SK-N-SH treated with all-trans-retinoic acid at 6 μM for 48 hours (cell line): ENCODE measurements around the gene DYNC1I2.

ENCODE experiments used
- CREB5 ChIP-seq: fragments of 250-450 bp; sonication (Bioruptor Pico); IDR thresholded peaks from 2 replicates; pipeline ENCODE4 v1.5.1; 2020; ENCODE audit warnings: low read depth, mild to moderate bottlenecking, moderate library complexity
- CSDC2 ChIP-seq: fragments of 250-450 bp; sonication (Bioruptor Pico); IDR thresholded peaks from 2 replicates; pipeline ENCODE4 v1.5.0; 2020; ENCODE audit warnings: mild to moderate bottlenecking, moderate library complexity
- ESRRG ChIP-seq: fragments of 250-450 bp; sonication (Bioruptor Pico); IDR thresholded peaks from 2 replicates; pipeline ENCODE4 v1.6.1; 2021; ENCODE audit warnings: mild to moderate bottlenecking
- ISL1 ChIP-seq: fragments of 250-450 bp; sonication (Bioruptor Pico); IDR thresholded peaks from 2 replicates; pipeline ENCODE4 v2.1.2; 2022; ENCODE audit warnings: mild to moderate bottlenecking, moderate library complexity
- OSR1 ChIP-seq: fragments of 250-450 bp; sonication (Bioruptor Pico); IDR thresholded peaks from 2 replicates; pipeline ENCODE4 v1.8.0; 2022; ENCODE audit warnings: moderate library complexity, mild to moderate bottlenecking, inconsistent platforms
- PATZ1 ChIP-seq: fragments of 250-450 bp; sonication (Bioruptor Pico); IDR thresholded peaks from 2 replicates; pipeline ENCODE4 v1.8.0; 2020; ENCODE audit warnings: mild to moderate bottlenecking, moderate library complexity, borderline replicate concordance
- POU6F1 ChIP-seq: fragments of 250-450 bp; sonication (Bioruptor Pico); IDR thresholded peaks from 2 replicates; pipeline ENCODE4 v1.8.0; 2021; ENCODE audit warnings: low read depth, mild to moderate bottlenecking, moderate library complexity, borderline replicate concordance
- PPARA ChIP-seq: fragments of 250-450 bp; sonication (Bioruptor Pico); IDR thresholded peaks from 2 replicates; pipeline ENCODE4 v1.5.0; 2020; ENCODE audit warnings: mild to moderate bottlenecking, borderline replicate concordance
- RARB ChIP-seq: fragments of 250-450 bp; sonication (Bioruptor Pico); IDR thresholded peaks from 2 replicates; pipeline ENCODE4 v1.8.0; 2021; ENCODE audit warnings: mild to moderate bottlenecking, moderate library complexity
- TOX ChIP-seq: fragments of 250-450 bp; sonication (Bioruptor Pico); IDR thresholded peaks from 2 replicates; pipeline ENCODE4 v1.8.0; 2021; ENCODE audit warnings: mild to moderate bottlenecking, moderate library complexity, borderline replicate concordance
- ZC3H10 ChIP-seq: fragments of 250-450 bp; sonication (Bioruptor Pico); IDR thresholded peaks from 2 replicates; pipeline ENCODE4 v1.5.1; 2021; ENCODE audit warnings: mild to moderate bottlenecking, moderate library complexity
- ZNF565 ChIP-seq: fragments of 450-650 bp; formaldehyde crosslinking; conservative IDR thresholded peaks from 2 replicates; pipeline ENCODE4 v1.5.0; 2020; ENCODE audit warnings: low read depth, mild to moderate bottlenecking, moderate library complexity

- no peak for TF ChIP-seq CREB5 (CRISPR knock-in tag)
- TF ChIP-seq PPARA (CRISPR knock-in tag) = no peak
- no peak for TF ChIP-seq PATZ1 (CRISPR knock-in tag)
- no peak for TF ChIP-seq TOX (CRISPR knock-in tag)
- TF ChIP-seq CSDC2 = no peak
- no peak for TF ChIP-seq ZC3H10 (CRISPR knock-in tag)
- no peak for TF ChIP-seq ISL1 (CRISPR knock-in tag)
- TF ChIP-seq RARB = no peak
- no peak for TF ChIP-seq POU6F1 (CRISPR knock-in tag)
- TF ChIP-seq ESRRG (CRISPR knock-in tag) = no peak
- TF ChIP-seq OSR1 (CRISPR knock-in tag) = no peak
- no peak for TF ChIP-seq ZNF565 (CRISPR knock-in tag)
These were observed 106.7 kb downstream of the DYNC1I2 start for GRCh38 chr2:171793691-171794678.
